ENCODE measurements around the gene ADCY4. TPM values are rescaled to one million over a fixed set of nuclear protein-coding genes. Genes with fewer than 3 reads are reported as not detected.

Gene ADCY4
- total RNA-seq, 2 experiments from 2014 or later = 2.0 to 3.4 TPM

- TF ChIP-seq EZH2phosphoT487 (IDR thresholded peaks at IDR 0.05; ENCODE audit: borderline replicate concordance, low read depth, low read length) = no peak
- no peak overlapping the region for H3K27ac ChIP-seq (ENCODE audit: low read depth, low read length, poor library complexity, severe bottlenecking)
- H3K4me3 ChIP-seq (ENCODE audit: low read depth, low read length, poor library complexity, severe bottlenecking) = no peak overlapping the region
- intact Hi-C loops (cut with micrococcal nuclease; ENCODE audit: unreplicated experiment) = no loop called here
- no peaks in the 10 kb centered on the region for H4K20me1 ChIP-seq (ENCODE audit: insufficient read depth, low read length)
- no peaks in the 10 kb centered on the region for H3K9me2 ChIP-seq (ENCODE audit: insufficient read depth, low read length)
- POLR2A ChIA-PET = interaction anchor here (1.2 kb wide), 1 partner anchor 51 kb away, joined by 7 read pairs; the partner anchor contains the start of gene TINF2
- H3K4me2 ChIP-seq (ENCODE audit: low read length) = no peak overlapping the region
- no peaks in the 10 kb centered on the region for H3K9me3 ChIP-seq (ENCODE audit: low read length)
- peaks cover 34% of the 10 kb centered on the region for H3K36me3 ChIP-seq (ENCODE audit: insufficient read depth, low read length)
- CTCF ChIA-PET (ENCODE audit: unreplicated experiment) = interaction anchor here (1.1 kb wide), 1 partner anchor 61 kb away, joined by 3 read pairs; the partner anchor contains the start of gene GMPR2
- no peaks in the 10 kb centered on the region for H3K79me2 ChIP-seq (ENCODE audit: insufficient read depth, low read depth, low read length)
- peaks cover 10% of the 10 kb centered on the region for H3K4me1 ChIP-seq (ENCODE audit: insufficient read depth, low read length, poor library complexity, severe bottlenecking)
- DNase-seq (ENCODE audit: low spot score) = no peak
- BruUV-seq (replicated peaks) = no TSS peak
- H2AFZ ChIP-seq (ENCODE audit: low read length) = no peak overlapping the region
Measured at GRCh38 chr14:24293525-24293924, 41.3 kb downstream of the ADCY4 start.

DNA sequence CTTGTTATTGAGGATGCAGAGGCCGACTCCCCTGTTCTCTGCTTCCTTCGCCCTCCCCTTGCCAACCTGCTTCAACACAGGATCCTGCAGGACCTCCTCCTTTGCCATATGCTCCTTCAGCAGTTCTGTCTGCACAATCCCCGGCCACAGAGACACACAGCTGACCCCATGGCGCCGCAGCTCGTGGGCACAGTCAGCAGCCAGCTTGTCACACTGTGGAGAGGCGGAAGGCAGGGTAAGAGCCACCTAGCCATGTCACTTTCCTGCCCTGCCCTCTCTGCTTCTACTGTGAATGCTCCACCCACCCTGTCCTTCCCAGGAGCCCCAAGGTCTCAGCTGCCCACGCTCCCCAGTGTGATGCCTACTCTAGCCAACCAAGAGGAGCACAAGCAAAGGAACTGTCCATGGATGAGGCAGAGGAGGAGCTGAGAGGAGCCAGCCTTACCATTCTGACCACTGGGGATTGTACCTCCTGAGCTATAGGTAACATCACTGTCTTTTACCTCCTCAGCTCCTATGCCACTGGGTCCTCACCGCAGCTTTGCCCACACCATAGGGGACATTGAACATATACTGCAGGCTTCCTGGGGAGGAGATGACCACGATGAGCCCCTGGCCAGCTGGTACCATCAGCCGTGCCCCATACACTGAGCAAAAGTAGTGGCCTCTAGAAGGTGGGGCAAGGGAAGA, 42.6 kb downstream of the ADCY4 start:
- CTCF ChIA-PET (ENCODE audit: unreplicated experiment) = interaction anchor here (1.1 to 1.2 kb wide), 2 partner anchors 13 to 60 kb away, joined by 3 to 5 read pairs; partner anchors contain the start of gene GMPR2
- Histone ChIP-seq H3K79me2 (ENCODE audit: insufficient read depth, low read depth, low read length) (no peaks in the 10 kb centered on the region), H3K4me3 (ENCODE audit: low read depth, low read length, poor library complexity, severe bottlenecking) (no peak overlapping the region), H3K36me3 (ENCODE audit: insufficient read depth, low read length) (peaks cover 34% of the 10 kb centered on the region), H2AFZ (ENCODE audit: low read length) (no peak overlapping the region), H4K20me1 (ENCODE audit: insufficient read depth, low read length) (no peaks in the 10 kb centered on the region), H3K27ac (ENCODE audit: low read depth, low read length, poor library complexity, severe bottlenecking) (no peak overlapping the region), H3K9me3 (ENCODE audit: low read length) (no peaks in the 10 kb centered on the region), H3K9me2 (ENCODE audit: insufficient read depth, low read length) (no peaks in the 10 kb centered on the region), H3K4me1 (ENCODE audit: insufficient read depth, low read length, poor library complexity, severe bottlenecking) (peaks cover 4% of the 10 kb centered on the region), H3K4me2 (ENCODE audit: low read length) (no peak overlapping the region)
- BruUV-seq (replicated peaks) = no TSS peak
- intact Hi-C loops (cut with micrococcal nuclease; ENCODE audit: unreplicated experiment) = no loop called here
- POLR2A ChIA-PET = interaction anchor here (1.2 kb wide), 1 partner anchor 50 kb away, joined by 7 read pairs; the partner anchor contains the start of gene TINF2
- no peak for TF ChIP-seq EZH2phosphoT487 (IDR thresholded peaks at IDR 0.05; ENCODE audit: borderline replicate concordance, low read depth, low read length)
- TF ChIP-seq, protein P1, sequence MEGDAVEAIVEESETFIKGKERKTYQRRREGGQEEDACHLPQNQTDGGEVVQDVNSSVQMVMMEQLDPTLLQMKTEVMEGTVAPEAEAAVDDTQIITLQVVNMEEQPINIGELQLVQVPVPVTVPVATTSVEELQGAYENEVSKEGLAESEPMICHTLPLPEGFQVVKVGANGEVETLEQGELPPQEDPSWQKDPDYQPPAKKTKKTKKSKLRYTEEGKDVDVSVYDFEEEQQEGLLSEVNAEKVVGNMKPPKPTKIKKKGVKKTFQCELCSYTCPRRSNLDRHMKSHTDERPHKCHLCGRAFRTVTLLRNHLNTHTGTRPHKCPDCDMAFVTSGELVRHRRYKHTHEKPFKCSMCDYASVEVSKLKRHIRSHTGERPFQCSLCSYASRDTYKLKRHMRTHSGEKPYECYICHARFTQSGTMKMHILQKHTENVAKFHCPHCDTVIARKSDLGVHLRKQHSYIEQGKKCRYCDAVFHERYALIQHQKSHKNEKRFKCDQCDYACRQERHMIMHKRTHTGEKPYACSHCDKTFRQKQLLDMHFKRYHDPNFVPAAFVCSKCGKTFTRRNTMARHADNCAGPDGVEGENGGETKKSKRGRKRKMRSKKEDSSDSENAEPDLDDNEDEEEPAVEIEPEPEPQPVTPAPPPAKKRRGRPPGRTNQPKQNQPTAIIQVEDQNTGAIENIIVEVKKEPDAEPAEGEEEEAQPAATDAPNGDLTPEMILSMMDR (conservative IDR thresholded peaks at IDR 0.05; ENCODE audit: low read length) = no peak
- DNase-seq (ENCODE audit: low spot score) = no peak

- DNase-seq (ENCODE audit: low spot score) = no peak
- ChIA-PET CTCF (ENCODE audit: unreplicated experiment) (interaction anchor here (1.2 kb wide), 1 partner anchor 12 kb away, joined by 5 read pairs; no protein-coding TSS in a partner anchor), POLR2A (no interaction called here)
- Histone ChIP-seq H3K27ac (ENCODE audit: low read depth, low read length, poor library complexity, severe bottlenecking) (no peak overlapping the region), H3K9me2 (ENCODE audit: insufficient read depth, low read length) (no peaks in the 10 kb centered on the region), H4K20me1 (ENCODE audit: insufficient read depth, low read length) (no peaks in the 10 kb centered on the region), H3K4me3 (ENCODE audit: low read depth, low read length, poor library complexity, severe bottlenecking) (no peak overlapping the region), H3K4me2 (ENCODE audit: low read length) (no peak overlapping the region), H3K36me3 (ENCODE audit: insufficient read depth, low read length) (peaks cover 34% of the 10 kb centered on the region), H2AFZ (ENCODE audit: low read length) (no peak overlapping the region), H3K4me1 (ENCODE audit: insufficient read depth, low read length, poor library complexity, severe bottlenecking) (no peaks in the 10 kb centered on the region), H3K9me3 (ENCODE audit: low read length) (no peaks in the 10 kb centered on the region), H3K79me2 (ENCODE audit: insufficient read depth, low read depth, low read length) (no peaks in the 10 kb centered on the region)
- TF ChIP-seq, protein P1 (conservative IDR thresholded peaks at IDR 0.05; ENCODE audit: low read length) = no peak
- no peak for TF ChIP-seq EZH2phosphoT487 (IDR thresholded peaks at IDR 0.05; ENCODE audit: borderline replicate concordance, low read depth, low read length)
- intact Hi-C loops (cut with micrococcal nuclease; ENCODE audit: unreplicated experiment) = no loop called here
- no TSS peak for BruUV-seq (replicated peaks)
Measured at GRCh38 chr14:24291446-24292117, 43.3 kb downstream of the ADCY4 start.
